IPS-20b (cell line): Measurements from ENCODE around the gene ROBO2.
"Not testable (repeated sequence)": the region's sequence is repeated elsewhere in the genome, so short reads cannot be mapped to it uniquely, and the experiment has no call there.

Experiments
- H3K27ac ChIP-seq: one replicate; pipeline ENCODE4 v1.5.1; 2013; ENCODE audit warnings: low read length
- H3K27me3 ChIP-seq: 2 replicates; pipeline ENCODE4 v1.6.1; 2013; ENCODE audit warnings: mild to moderate bottlenecking, low read length, inconsistent platforms; ENCODE audit not compliant: insufficient read depth
- H3K36me3 ChIP-seq: 2 replicates; pipeline ENCODE4 v1.6.1; 2013; ENCODE audit warnings: low read depth, mild to moderate bottlenecking, inconsistent platforms, low read length, moderate library complexity; ENCODE audit not compliant: insufficient read depth
- H3K4me1 ChIP-seq: 2 replicates; pipeline ENCODE4 v1.6.1; 2013; ENCODE audit warnings: mild to moderate bottlenecking, control low read depth, inconsistent platforms, low read length, moderate library complexity; ENCODE audit not compliant: insufficient read depth
- H3K4me3 ChIP-seq: 2 replicates; pipeline ENCODE4 v1.5.1; 2013; ENCODE audit warnings: mild to moderate bottlenecking, low read length, inconsistent platforms
- H3K9ac ChIP-seq: 2 replicates; pipeline ENCODE4 v1.6.1; 2013; ENCODE audit warnings: low read depth, mild to moderate bottlenecking, inconsistent platforms, low read length, moderate library complexity
- H3K9me3 ChIP-seq: 2 replicates; pipeline ENCODE4 v1.6.1; 2013; ENCODE audit warnings: mild to moderate bottlenecking, low read depth, low read length, inconsistent platforms; ENCODE audit not compliant: insufficient read depth

The ROBO2 gene

DNA sequence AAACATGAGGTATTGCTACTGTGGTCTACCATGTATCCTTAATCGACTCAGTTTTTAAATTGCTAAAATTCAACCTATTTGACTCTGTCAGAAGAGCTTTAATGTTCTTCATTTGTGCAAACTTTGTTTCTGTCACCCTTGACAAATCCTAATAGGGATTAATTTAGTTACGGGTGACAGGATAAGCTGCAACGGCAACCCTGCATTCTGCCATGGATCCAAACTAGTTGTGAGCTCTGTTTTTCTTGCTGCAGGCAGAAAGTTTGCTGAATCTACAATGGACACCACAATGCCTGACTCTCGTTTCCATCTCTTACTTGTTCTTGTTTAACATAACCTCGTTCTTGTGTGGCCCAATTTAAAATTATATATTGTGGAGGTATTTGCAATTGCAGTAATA, 352.3 kb downstream of the ROBO2 start:
- H3K27me3 ChIP-seq, result no peaks in the 10 kb centered on the region
- no peaks in the 10 kb centered on the region for H3K4me1 ChIP-seq
- H3K36me3 ChIP-seq, result no peaks in the 10 kb centered on the region
- no peak overlapping the region for H3K4me3 ChIP-seq
- H3K9ac ChIP-seq, result no peak overlapping the region
- no peaks in the 10 kb centered on the region for H3K9me3 ChIP-seq
- H3K27ac ChIP-seq, result no peak overlapping the region

DNA sequence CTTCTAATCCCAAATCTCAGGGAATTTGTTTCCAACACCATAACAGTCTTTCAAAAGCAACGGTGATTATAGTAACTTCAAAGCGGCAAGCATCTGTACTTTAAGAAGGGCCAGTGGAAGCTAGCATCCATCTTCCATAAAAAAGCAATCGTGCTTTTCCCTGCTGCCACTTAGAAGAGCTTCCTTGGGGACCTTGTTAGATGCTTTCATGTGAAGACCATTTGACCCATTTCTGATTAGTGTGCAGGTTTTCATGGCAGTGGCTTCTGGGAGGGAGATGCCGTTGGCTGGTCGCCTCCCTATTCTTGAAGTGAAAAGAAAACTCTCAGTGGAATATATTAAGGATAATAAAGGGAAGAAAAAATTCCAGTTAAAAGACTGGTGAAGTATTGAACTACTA, 354.1 kb downstream of the ROBO2 start:
- H3K4me1 ChIP-seq, result no peaks in the 10 kb centered on the region
- H3K27me3 ChIP-seq, result no peaks in the 10 kb centered on the region
- no peaks in the 10 kb centered on the region for H3K9me3 ChIP-seq
- no peak overlapping the region; the same call in 1 of the 2 replicates for H3K9ac ChIP-seq
- no peaks in the 10 kb centered on the region for H3K36me3 ChIP-seq
- no peak overlapping the region for H3K4me3 ChIP-seq
- no peak overlapping the region for H3K27ac ChIP-seq

DNA sequence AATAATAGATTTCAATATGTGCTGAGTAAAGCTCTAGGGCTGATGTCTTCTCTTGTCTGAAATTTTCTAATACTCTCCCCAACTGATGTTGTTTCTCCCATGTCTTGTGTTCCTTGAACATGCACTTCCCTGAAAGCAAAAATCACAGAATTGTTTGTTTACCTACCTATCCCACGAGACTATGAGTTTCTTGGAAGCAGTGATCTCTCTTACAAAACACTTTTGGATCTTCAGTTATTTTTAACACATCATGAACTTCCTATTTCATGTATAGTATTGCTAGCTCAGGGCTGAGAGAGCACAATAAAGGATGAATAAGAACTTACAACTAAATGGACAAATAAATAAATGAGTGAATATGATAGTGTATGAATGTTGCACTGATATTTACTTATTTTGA, 365.0 kb downstream of the ROBO2 start:
- no peaks in the 10 kb centered on the region for H3K36me3 ChIP-seq
- H3K4me3 ChIP-seq, result no peak overlapping the region
- H3K27me3 ChIP-seq, result no peaks in the 10 kb centered on the region
- H3K9me3 ChIP-seq, result no peaks in the 10 kb centered on the region
- no peaks in the 10 kb centered on the region for H3K4me1 ChIP-seq
- no peak overlapping the region for H3K27ac ChIP-seq
- H3K9ac ChIP-seq, result no peak overlapping the region

DNA sequence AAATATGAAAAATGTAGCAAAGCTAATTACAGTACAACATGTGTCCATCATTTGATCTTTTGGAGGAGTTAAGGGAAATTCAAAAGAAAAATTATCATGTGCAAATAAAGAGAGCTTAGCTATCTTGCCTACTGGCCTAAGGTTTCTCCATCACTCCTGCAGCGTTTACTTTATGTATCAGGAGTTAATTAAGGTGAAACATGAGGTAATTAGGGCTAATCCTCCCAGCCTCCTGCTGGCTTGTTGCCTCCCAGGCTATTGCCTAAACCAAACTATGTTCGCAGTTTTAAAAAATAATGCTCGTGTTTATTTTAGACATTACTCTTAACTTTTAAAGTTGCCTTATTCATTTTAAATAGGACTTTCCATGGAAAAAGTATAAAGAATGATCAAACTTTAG, 367.5 kb downstream of the ROBO2 start:
- no peak overlapping the region for H3K4me3 ChIP-seq
- H3K36me3 ChIP-seq, result no peaks in the 10 kb centered on the region
- H3K9ac ChIP-seq, result no peak overlapping the region

DNA sequence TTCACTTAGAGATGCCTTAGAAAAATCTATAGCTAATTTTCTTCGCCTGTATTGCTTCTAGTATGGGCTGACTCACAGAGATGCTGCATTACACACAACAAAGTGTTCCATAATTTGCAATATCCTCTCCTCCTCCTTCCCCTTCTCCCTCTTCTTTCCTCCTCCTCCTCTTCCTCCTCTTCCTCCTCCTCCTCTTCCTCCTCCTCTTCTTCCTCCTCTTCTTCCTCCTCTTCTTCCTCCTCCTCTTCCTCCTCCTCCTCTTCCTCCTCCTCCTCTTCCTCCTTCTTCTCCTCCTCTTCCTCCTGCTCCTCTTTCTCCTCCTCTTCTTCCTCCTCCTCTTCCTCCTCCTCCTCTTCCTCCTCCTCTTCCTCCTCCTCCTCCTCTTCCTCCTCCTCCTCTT, 370.4 kb downstream of the ROBO2 start:
- H3K36me3 ChIP-seq, H3K4me1 ChIP-seq, H3K9ac ChIP-seq, H3K27ac ChIP-seq, H3K4me3 ChIP-seq, H3K9me3 ChIP-seq, H3K27me3 ChIP-seq: not testable (repeated sequence)

More for the DNA sequence above, 367.5 kb downstream of the ROBO2 start:
- H3K27ac ChIP-seq, result no peak overlapping the region
- H3K4me1 ChIP-seq, result no peaks in the 10 kb centered on the region
- no peaks in the 10 kb centered on the region for H3K27me3 ChIP-seq
- H3K9me3 ChIP-seq, result no peaks in the 10 kb centered on the region

DNA sequence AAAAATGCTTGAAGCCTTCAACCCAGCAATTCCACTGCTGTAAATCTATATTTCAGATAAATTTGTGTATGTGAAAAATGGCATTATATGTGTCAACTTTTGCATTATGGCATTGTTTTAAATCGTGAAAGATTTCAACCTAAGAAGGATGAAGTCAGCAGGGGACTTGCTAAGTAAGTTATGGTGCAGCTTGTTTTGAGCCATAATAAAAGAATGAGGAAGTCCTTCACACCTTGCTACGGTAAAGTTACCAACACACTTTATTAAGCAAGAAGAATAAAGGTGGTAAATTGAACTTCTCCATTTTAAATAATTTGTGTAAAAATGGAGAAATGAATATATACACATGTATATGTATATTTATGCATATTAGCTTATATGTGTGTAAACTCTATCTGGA, 371.4 kb downstream of the ROBO2 start:
- no peak overlapping the region for H3K27ac ChIP-seq

DNA sequence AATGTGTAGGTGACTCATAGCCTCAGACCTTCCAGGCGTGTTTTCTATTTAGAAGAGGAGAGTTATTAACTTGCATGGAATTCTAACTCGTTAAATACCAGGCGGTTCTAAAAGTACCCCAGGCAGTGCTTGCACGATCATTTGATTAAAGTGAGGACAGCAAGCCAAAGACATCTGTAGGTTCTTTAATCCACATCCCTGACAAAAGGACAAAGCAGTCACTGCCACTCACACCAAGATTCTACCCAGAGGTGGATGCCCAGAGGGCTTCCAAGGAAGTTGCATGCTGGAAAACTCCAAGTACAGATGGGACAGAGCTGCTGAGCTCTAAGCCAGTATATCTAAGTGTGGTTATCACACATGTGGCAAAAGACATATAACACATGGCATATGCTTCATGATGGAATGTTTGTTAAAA, 372.1 kb downstream of the ROBO2 start:
- Histone ChIP-seq H3K9me3 (no peaks in the 10 kb centered on the region), H3K36me3 (no peaks in the 10 kb centered on the region), H3K27me3 (no peaks in the 10 kb centered on the region), H3K4me1 (no peaks in the 10 kb centered on the region), H3K9ac (no peak overlapping the region), H3K27ac (no peak overlapping the region), H3K4me3 (no peak overlapping the region)

More for the DNA sequence above, 371.4 kb downstream of the ROBO2 start:
- Histone ChIP-seq H3K4me1 (no peaks in the 10 kb centered on the region), H3K36me3 (no peaks in the 10 kb centered on the region), H3K9ac (no peak overlapping the region), H3K9me3 (no peaks in the 10 kb centered on the region), H3K4me3 (no peak overlapping the region), H3K27me3 (no peaks in the 10 kb centered on the region)

DNA sequence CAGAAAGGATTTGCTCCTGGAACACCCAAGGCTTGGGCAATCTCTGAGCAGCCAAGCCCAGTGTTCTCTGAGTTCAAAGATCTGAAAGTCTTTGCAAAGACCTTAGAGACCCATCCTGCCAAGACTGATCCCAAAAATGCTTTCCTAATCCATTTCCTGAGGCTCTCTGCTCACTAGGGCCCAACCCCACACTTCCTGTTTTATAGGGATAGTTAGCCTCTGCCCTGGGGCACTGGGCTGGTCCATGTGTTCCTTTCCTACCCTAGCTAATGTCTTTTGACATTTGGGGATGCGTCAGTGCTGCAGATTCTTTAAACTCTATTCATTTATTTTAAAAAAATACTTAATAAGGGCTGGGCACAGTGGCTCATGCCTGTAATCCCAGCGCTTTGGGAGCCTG, 372.7 kb downstream of the ROBO2 start:
- no peak overlapping the region for H3K27ac ChIP-seq

DNA sequence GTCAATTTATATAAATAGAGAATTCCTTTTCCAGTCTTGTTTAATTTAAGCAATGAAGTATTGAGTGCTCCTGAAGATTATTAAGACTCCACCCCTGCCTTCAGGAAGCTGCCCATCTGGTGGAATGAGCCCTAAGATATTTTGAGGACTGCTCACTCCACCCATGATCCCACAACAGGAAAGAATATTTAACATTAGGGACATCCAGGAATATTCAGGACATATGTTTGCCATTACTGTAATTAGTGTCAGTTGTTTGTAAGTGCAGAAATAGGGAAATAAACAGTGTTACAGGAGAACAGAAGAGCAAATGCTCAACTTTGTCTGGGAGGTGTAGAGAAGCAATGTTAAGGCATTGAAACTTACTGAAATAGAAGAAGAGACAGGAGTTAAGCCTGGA, 375.0 kb downstream of the ROBO2 start:
- Histone ChIP-seq H3K27me3 (no peaks in the 10 kb centered on the region), H3K27ac (no peak overlapping the region), H3K4me1 (peaks cover 5% of the 10 kb centered on the region; the same call in 1 of the 2 replicates), H3K9me3 (no peaks in the 10 kb centered on the region), H3K4me3 (no peak overlapping the region), H3K9ac (no peak overlapping the region), H3K36me3 (no peaks in the 10 kb centered on the region)

More for the DNA sequence above, 372.7 kb downstream of the ROBO2 start:
- Histone ChIP-seq H3K4me1 (no peaks in the 10 kb centered on the region), H3K4me3 (no peak overlapping the region), H3K9me3 (no peaks in the 10 kb centered on the region), H3K36me3 (no peaks in the 10 kb centered on the region), H3K27me3 (no peaks in the 10 kb centered on the region), H3K9ac (no peak overlapping the region)

DNA sequence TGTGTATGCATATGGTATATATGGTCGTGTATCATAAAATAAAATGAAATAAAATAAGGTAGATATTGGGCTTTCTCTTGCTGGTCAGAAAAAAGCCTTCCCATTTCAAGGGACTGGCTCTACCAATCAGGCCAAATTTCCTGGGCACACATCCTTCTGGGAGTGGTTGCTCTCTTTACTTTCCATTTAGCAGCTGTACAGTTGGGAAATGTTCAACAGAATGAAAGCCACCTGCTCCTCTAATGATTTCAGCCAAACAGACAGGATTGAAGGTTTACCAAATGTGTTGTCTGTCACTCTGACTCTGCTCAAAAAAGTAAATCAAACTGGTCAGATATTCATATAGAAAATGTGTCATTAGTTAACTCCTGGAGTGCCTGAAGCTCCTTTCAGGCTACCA, 380.4 kb downstream of the ROBO2 start:
- no peaks in the 10 kb centered on the region for H3K9me3 ChIP-seq
- peaks cover 5% of the 10 kb centered on the region; the same call in 1 of the 2 replicates for H3K4me1 ChIP-seq
- no peak overlapping the region for H3K9ac ChIP-seq
- no peaks in the 10 kb centered on the region for H3K36me3 ChIP-seq
- H3K27ac ChIP-seq, result no peak overlapping the region
- H3K27me3 ChIP-seq, result no peaks in the 10 kb centered on the region
- H3K4me3 ChIP-seq, result no peak overlapping the region

DNA sequence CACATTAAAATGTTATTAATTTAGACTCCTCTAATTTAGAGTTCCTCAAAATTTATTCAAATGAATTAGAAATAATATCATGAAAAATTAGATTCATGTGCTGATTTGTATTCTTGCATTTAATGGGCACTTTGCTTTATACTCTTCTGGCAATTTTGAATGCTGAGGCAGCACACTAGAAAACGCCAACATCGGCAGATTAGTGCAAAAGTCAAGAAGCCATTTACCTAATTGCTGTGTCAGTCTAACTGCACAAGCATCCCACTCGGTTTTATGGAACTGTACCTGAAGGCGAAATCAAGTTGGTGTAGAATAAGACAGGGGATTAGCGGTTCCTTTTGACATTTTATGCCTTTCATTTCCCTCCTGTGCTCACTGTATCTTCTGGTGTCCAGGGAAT, 382.0 kb downstream of the ROBO2 start:
- H3K9me3 ChIP-seq, result no peaks in the 10 kb centered on the region
- H3K27ac ChIP-seq, result no peak overlapping the region
- H3K27me3 ChIP-seq, result no peaks in the 10 kb centered on the region
- H3K9ac ChIP-seq, result no peak overlapping the region
- no peak overlapping the region for H3K4me3 ChIP-seq
- no peaks in the 10 kb centered on the region for H3K36me3 ChIP-seq
- H3K4me1 ChIP-seq, result peaks cover 5% of the 10 kb centered on the region; the same call in 1 of the 2 replicates

DNA sequence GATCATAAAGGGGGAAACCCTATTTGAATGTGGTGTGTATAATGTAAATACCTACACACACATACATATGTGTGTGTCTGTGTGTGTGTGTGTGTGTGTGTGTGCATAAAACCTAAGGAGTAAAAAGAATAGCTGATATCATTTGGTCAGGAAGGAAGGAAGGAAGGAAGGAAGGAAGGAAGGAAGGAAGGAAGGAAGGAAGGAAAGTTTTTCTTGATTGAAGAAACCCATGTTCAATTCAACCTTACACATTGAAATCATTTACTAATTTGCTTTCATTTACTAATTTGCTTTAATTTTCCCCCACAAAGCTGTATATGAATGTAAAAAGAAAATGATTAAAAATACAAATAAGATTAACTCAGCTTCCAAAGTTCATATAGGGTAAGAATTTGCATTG, 386.6 kb downstream of the ROBO2 start:
- no peak overlapping the region for H3K4me3 ChIP-seq
- no peak overlapping the region for H3K27ac ChIP-seq
- H3K9me3 ChIP-seq, result no peaks in the 10 kb centered on the region
- H3K36me3 ChIP-seq, result no peaks in the 10 kb centered on the region
- H3K4me1 ChIP-seq, result no peaks in the 10 kb centered on the region
- H3K27me3 ChIP-seq, result no peaks in the 10 kb centered on the region
- no peak overlapping the region for H3K9ac ChIP-seq

DNA sequence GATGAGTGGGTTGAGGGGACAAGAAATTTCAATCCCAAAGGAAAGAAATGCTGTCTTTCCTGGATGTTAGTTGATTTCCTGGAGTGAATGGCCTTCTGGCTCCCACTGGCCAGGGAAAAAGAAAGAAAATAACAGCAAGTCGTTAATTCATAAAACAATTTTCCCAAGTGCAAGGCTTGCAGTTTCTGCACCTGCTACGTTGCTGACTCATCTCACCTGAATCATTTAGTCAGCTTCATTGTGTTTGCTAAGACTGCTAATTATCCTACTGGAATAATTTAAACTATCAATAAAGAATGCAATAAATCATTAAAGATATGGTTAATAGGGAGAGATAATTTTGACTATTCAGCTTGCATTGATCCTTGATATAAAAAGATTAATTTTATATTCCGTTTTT, 387.6 kb downstream of the ROBO2 start:
- Histone ChIP-seq H3K4me3 (no peak overlapping the region), H3K4me1 (no peaks in the 10 kb centered on the region), H3K9me3 (no peaks in the 10 kb centered on the region), H3K27me3 (no peaks in the 10 kb centered on the region), H3K36me3 (no peaks in the 10 kb centered on the region), H3K27ac (no peak overlapping the region), H3K9ac (no peak overlapping the region)
